HepG2 (cell line): Measurements from ENCODE around the gene NFATC3. TPM values are rescaled to one million over a fixed set of nuclear protein-coding genes. Genes with fewer than 3 reads are reported as not detected.
A peak's percentile ranks its signal among the peaks of the same experiment; 100 is the strongest.

Source experiments
- CBX1 ChIP-seq: IDR thresholded peaks from one replicate; pipeline ENCODE4 v1.6.1; 2016; ENCODE audit warnings: antibody characterized with exemption, low read depth
- HINFP ChIP-seq: sonication (generic); formaldehyde crosslinking; IDR thresholded peaks from 2 replicates; pipeline ENCODE4 v1.4.0; 2020; ENCODE audit warnings: low read depth, mild to moderate bottlenecking, missing genetic modification reagents
- HMGXB3 ChIP-seq: sonication (generic); formaldehyde crosslinking; IDR thresholded peaks from 2 replicates; pipeline ENCODE4 v1.4.0; 2020; ENCODE audit warnings: missing genetic modification reagents, borderline replicate concordance
- JUNB ChIP-seq: sonication (generic); formaldehyde crosslinking; IDR thresholded peaks from 2 replicates; pipeline ENCODE4 v1.8.0; 2022; ENCODE audit warnings: missing genetic modification reagents, mild to moderate bottlenecking, borderline replicate concordance
- KLF6 ChIP-seq: IDR thresholded peaks from 2 replicates; pipeline ENCODE4 v1.8.0; 2016; ENCODE audit warnings: missing biosample characterization, missing genetic modification reagents
- MED13 ChIP-seq: sonication (generic); formaldehyde crosslinking; IDR thresholded peaks from 2 replicates; pipeline ENCODE4 v1.5.0; 2020; ENCODE audit warnings: missing genetic modification reagents
- NONO ChIP-seq, 2 experiments: fragments of 450-650 bp in 1 of 2; sonication (generic) in 1 of 2; formaldehyde crosslinking in 1 of 2; IDR thresholded peaks in 1 of 2; conservative IDR thresholded peaks in 1 of 2; 2 replicates each; pipeline versions ENCODE4 v1.6.1 to v1.8.0; 2017 to 2022; ENCODE audit warnings: mild to moderate bottlenecking in 1 of 2, missing genetic modification reagents in 1 of 2, moderate library complexity in 1 of 2
- RBM39 ChIP-seq: fragments of 200-400 bp; formaldehyde crosslinking; IDR thresholded peaks from one replicate; pipeline ENCODE4 v1.6.1; 2018; ENCODE audit warnings: antibody characterized with exemption, mild to moderate bottlenecking, low read depth, low read length; ENCODE audit not compliant: poor library complexity, severe bottlenecking
- SAP130 ChIP-seq: IDR thresholded peaks from 2 replicates; pipeline ENCODE4 v1.6.1; 2016; ENCODE audit warnings: low read depth
- SMAD3 ChIP-seq: sonication (generic); formaldehyde crosslinking; IDR thresholded peaks from 2 replicates; pipeline ENCODE4 v1.4.0; 2020; ENCODE audit warnings: missing genetic modification reagents
- ZBTB39 ChIP-seq: sonication (generic); formaldehyde crosslinking; IDR thresholded peaks from 2 replicates; pipeline ENCODE4 v1.5.0; 2020; ENCODE audit warnings: missing genetic modification reagents
- ZNF317 ChIP-seq: sonication (generic); formaldehyde crosslinking; IDR thresholded peaks from 2 replicates; pipeline ENCODE4 v1.5.0; 2020; ENCODE audit warnings: mild to moderate bottlenecking, missing genetic modification reagents
- ZNF574 ChIP-seq: sonication (generic); formaldehyde crosslinking; IDR thresholded peaks from 2 replicates; pipeline ENCODE4 v1.4.0; 2020; ENCODE audit warnings: missing genetic modification reagents
- ZSCAN5A ChIP-seq: sonication (generic); formaldehyde crosslinking; IDR thresholded peaks from 2 replicates; pipeline ENCODE4 v1.8.0; 2022; ENCODE audit warnings: mild to moderate bottlenecking, missing genetic modification reagents, borderline replicate concordance
- polyA plus RNA-seq, 8 experiments: library from polyadenylated mRNA; depleted of rRNA in 3 of 8; stranded (reverse) in 7 of 8; unstranded in 1 of 8; fragments of >200 nt; fragmentation: Illumina TruSeq in 4 of 8; extraction: Trizol in 4 of 8; gene quantifications; 2 replicates each; pipeline versions ENCODE4 v1.2.1 to v1.2.3, GENCODE V29; 2011 to 2016; ENCODE audit warnings: low read depth in 4 of 8, missing spikeins in 1 of 8, mixed read lengths in 1 of 8; ENCODE audit not compliant: insufficient read depth in 1 of 8
- total RNA-seq, 5 experiments: library from RNA; depleted of rRNA; stranded (reverse); fragments of >200 nt; fragmentation: Illumina TruSeq; extraction: Trizol; gene quantifications; 2 replicates each; pipeline ENCODE4 v1.2.3, GENCODE V29; 2016; ENCODE audit warnings: low read depth in 1 of 5

NFATC3 gene
- total and polyA plus RNA-seq, 2 of the 13 experiments (the other 11 are each of a cell fraction or from before 2014, with no cell fraction given) = 52.6 to 62.7 TPM

- TF ChIP-seq ZSCAN5A (CRISPR knock-in tag) = no peak
- no peak for TF ChIP-seq NONO (IDR thresholded peaks at IDR 0.05)
- TF ChIP-seq NONO (CRISPR knock-in tag; conservative IDR thresholded peaks at IDR 0.05) = peak; percentile 73; the same call in 1 of the 2 replicates
- peak; percentile 65 for TF ChIP-seq HMGXB3
- no peak; the same call in 1 of the 2 replicates for TF ChIP-seq ZNF574
- no peak for TF ChIP-seq HINFP
- peak; percentile 93; the same call in 1 of the 2 replicates for TF ChIP-seq JUNB
- no peak for TF ChIP-seq CBX1
- peak; percentile 97 for TF ChIP-seq SMAD3 (CRISPR knock-in tag)
- peak; percentile 90 for TF ChIP-seq ZNF317
- peak; percentile 85 for TF ChIP-seq ZBTB39
- peak; percentile 31 for TF ChIP-seq RBM39
- TF ChIP-seq SAP130 (CRISPR knock-in tag) = peak; percentile 97
- no peak; the same call in none of the 2 replicates for TF ChIP-seq KLF6
- peak; percentile 67; the same call in 1 of the 2 replicates for TF ChIP-seq MED13
These were observed 180.1 kb downstream of the NFATC3 start (continued) for GRCh38 chr16:68265078-68265920.
